Tibial nerve (tissue), 4 donors: ENCODE data around the gene CCDC15.
"Not testable (repeated sequence)": the region's sequence is repeated elsewhere in the genome, so short reads cannot be mapped to it uniquely, and the experiment has no call there.

Source experiments
- CTCF ChIP-seq, 5 experiments: fragments of 200-600 bp in 3 of 5; fragments of 450-650 bp in 2 of 5; sonication (generic) in 3 of 5; IDR thresholded peaks; one replicate each; pipeline ENCODE4 v1.5.1; 2016 to 2019; ENCODE audit warnings: antibody characterized with exemption in 5 of 5, mild to moderate bottlenecking in 3 of 5, moderate library complexity in 2 of 5
- EP300 ChIP-seq, 2 donors: sonication (generic); formaldehyde crosslinking; IDR thresholded peaks; one replicate each; pipeline ENCODE4 v1.6.1; 2017; ENCODE audit warnings: antibody characterized with exemption in 2 of 2, mild to moderate bottlenecking in 1 of 2
- POLR2A ChIP-seq, 2 donors: fragments of 450-650 bp; IDR thresholded peaks; one replicate each; pipeline ENCODE4 v1.6.1; 2017; ENCODE audit warnings: antibody characterized with exemption in 2 of 2, mild to moderate bottlenecking in 2 of 2, moderate library complexity in 2 of 2

- TF ChIP-seq CTCF, EP300, POLR2A (IDR thresholded peaks at IDR 0.05): not testable (repeated sequence)
Measured at GRCh38 chr11:125090151-125090550, 136.1 kb downstream of the CCDC15 start.
